T-cell (primary cell): ENCODE measurements around the gene TIMD4. TPM values are rescaled to one million over a fixed set of nuclear protein-coding genes. Genes with fewer than 3 reads are reported as not detected.

Source experiments
- ATAC-seq, 4 experiments: fragments of 200-7000 bp in 3 of 4; fragments of 150-1000 bp in 1 of 4; cut with Tn5 transposase; replicated peaks in 1 of 4; 1 replicate in 3 of 4; 2 replicates in 1 of 4; pipeline ENCODE4 v1.10.0; 2021; ENCODE audit warnings: moderate library complexity in 3 of 4, mild to moderate bottlenecking in 2 of 4, moderate number of reproducible peaks in 1 of 4
- CTCF ChIA-PET, 2 donors: fragments of 300-600 bp; sonication (Branson Sonifier 250); formaldehyde crosslinking; loops; one replicate each; lab custom pipeline; 2022; ENCODE audit warnings: antibody characterized with exemption in 2 of 2; lab: Charles Lee
- POLR2A ChIA-PET, 2 donors: fragments of 300-600 bp; sonication (Branson Sonifier 250); formaldehyde crosslinking; loops; one replicate each; lab custom pipeline; 2022; ENCODE audit warnings: antibody characterized with exemption in 2 of 2; lab: Charles Lee
- DNase-seq, 35 experiments: peaks; one replicate each; pipeline versions ENCODE4 v3.0.0 to v3.0.0-alpha.2; 2013 to 2023
- H3K27ac ChIP-seq: one replicate; pipeline ENCODE4 v1.5.1; 2013; ENCODE audit warnings: low read length
- H3K27me3 ChIP-seq, 2 experiments: replicated peaks in 1 of 2; 1 replicate in 1 of 2; 2 replicates in 1 of 2; pipeline versions ENCODE4 v1.6.1 to v1.7.0; 2013; ENCODE audit warnings: low read length in 1 of 2, mixed read lengths in 1 of 2; ENCODE audit not compliant: control insufficient read depth in 2 of 2, insufficient read depth in 2 of 2; ENCODE audit errors: extremely low read depth in 1 of 2
- H3K36me3 ChIP-seq, 2 donors: 1 replicate in 1 of 2; 2 replicates in 1 of 2; pipeline versions ENCODE4 v1.6.1 to v1.7.0; 2013; ENCODE audit warnings: low read length in 1 of 2; ENCODE audit not compliant: control insufficient read depth in 2 of 2, insufficient read depth in 1 of 2; ENCODE audit errors: extremely low read depth in 1 of 2
- H3K4me1 ChIP-seq, 2 experiments: 1 replicate in 1 of 2; 2 replicates in 1 of 2; pipeline versions ENCODE4 v1.6.1 to v1.7.0; 2013; ENCODE audit warnings: low read length in 2 of 2, mixed read lengths in 1 of 2; ENCODE audit not compliant: insufficient read depth in 2 of 2, control insufficient read depth in 1 of 2; ENCODE audit errors: extremely low read depth in 1 of 2
- H3K4me3 ChIP-seq, 2 donors: 1 replicate in 1 of 2; 2 replicates in 1 of 2; pipeline versions ENCODE4 v1.5.1 to v1.7.0; 2013; ENCODE audit warnings: mild to moderate bottlenecking in 2 of 2, low read length in 1 of 2, moderate library complexity in 1 of 2; ENCODE audit not compliant: control insufficient read depth in 1 of 2; ENCODE audit errors: extremely low read depth in 1 of 2
- H3K9me3 ChIP-seq: 2 replicates; pipeline ENCODE4 v1.7.0; 2013
- H3K27ac Mint-ChIP-seq, 2 donors: one replicate each; pipeline ENCODE4 v1.8.0; 2020 to 2021; ENCODE audit warnings: mild to moderate bottlenecking in 2 of 2, mixed read lengths in 2 of 2
- H3K27me3 Mint-ChIP-seq, 2 donors: one replicate each; pipeline ENCODE4 v1.8.0; 2021 to 2022; ENCODE audit warnings: mixed read lengths in 2 of 2
- H3K36me3 Mint-ChIP-seq: one replicate; pipeline ENCODE4 v1.8.0; 2021; ENCODE audit warnings: mixed read lengths
- H3K4me1 Mint-ChIP-seq, 3 donors: one replicate each; pipeline ENCODE4 v1.8.0; 2020 to 2022; ENCODE audit warnings: mixed read lengths in 3 of 3, mild to moderate bottlenecking in 1 of 3
- H3K4me3 Mint-ChIP-seq, 3 donors: one replicate each; pipeline ENCODE4 v1.8.0; 2020 to 2022; ENCODE audit warnings: mild to moderate bottlenecking in 3 of 3, mixed read lengths in 3 of 3, moderate library complexity in 3 of 3
- H3K9me3 Mint-ChIP-seq, 3 donors: one replicate each; pipeline ENCODE4 v1.8.0; 2020 to 2022; ENCODE audit warnings: mixed read lengths in 3 of 3
- whole genome bisulfite sequencing: methylation state at CpG from one replicate; pipeline ENCODE4 v1.1.5; 2013; ENCODE audit warnings: missing lambda C conversion rate; ENCODE audit not compliant: insufficient coverage; 5-methylcytosine and 5-hydroxymethylcytosine counted together
- total RNA-seq, 35 experiments: library from RNA in 6 of 35; stranded (reverse) in 6 of 35; fragments of 120-200 nt in 1 of 35; gene quantifications; one replicate each; pipeline versions ENCODE4 v1.2.1 to v1.2.4 and lab custom pipeline; 2013 to 2026

Gene TIMD4
- total RNA-seq: 1 to 10 TPM; 2.6 to 7.7 (median 4.1) TPM
- 3.3 TPM for total RNA-seq (2013)
- 0.11 to 10.8 (median 1.7) reads per million in 29 experiments for total RNA-seq (lab: John Stamatoyannopoulos, UW)

DNA sequence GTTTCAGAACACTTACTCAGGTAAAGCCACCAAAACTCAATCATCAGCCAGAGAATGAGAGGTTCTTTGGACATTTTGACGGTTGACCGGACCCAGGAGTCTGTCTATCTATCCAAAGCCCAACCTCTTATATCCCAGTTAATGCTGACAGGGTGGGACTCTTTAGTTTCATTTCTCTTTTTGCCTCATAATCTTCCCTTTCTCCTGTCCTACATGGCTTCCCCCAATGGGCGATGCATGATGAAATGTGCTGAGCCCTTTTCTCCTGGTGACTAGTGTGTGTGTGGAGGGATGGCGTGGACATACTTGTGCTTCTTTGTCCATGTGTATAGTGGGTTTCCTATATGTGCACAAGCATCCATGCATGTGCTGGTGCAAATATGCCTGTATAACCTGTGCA is at the start of gene TIMD4:
Gene TIMD4, minus strand, starts transcription at position 102 of the 400 bp plus-strand sequence. Its CDS starts 28 bp downstream, at position 74.
- Mint-ChIP-seq H3K4me3 (no peak within 1 kb of the TSS), H3K36me3 (peaks cover 7% of the 10 kb centered on the region), H3K27ac (no peak within 1 kb of the TSS), H3K9me3 (no peaks in the 10 kb centered on the region), H3K27me3 (no peaks in the 10 kb centered on the region), H3K4me1 (no peaks in the 10 kb centered on the region)
- CTCF ChIA-PET: no interaction called here
- DNase-seq: no peak
- no peaks in the 10 kb centered on the region for H3K9me3 ChIP-seq
- ATAC-seq: no peak
- no peak within 1 kb of the TSS for H3K4me3 ChIP-seq
- POLR2A ChIA-PET: no interaction called here
- H3K36me3 ChIP-seq: no peaks in the 10 kb centered on the region
- no peak within 1 kb of the TSS for H3K27ac ChIP-seq
- WGBS: 100% methylated on average over 1 of the region's 4 CpGs
- H3K27me3 ChIP-seq: no peaks in the 10 kb centered on the region
- no peaks in the 10 kb centered on the region for H3K4me1 ChIP-seq

DNA sequence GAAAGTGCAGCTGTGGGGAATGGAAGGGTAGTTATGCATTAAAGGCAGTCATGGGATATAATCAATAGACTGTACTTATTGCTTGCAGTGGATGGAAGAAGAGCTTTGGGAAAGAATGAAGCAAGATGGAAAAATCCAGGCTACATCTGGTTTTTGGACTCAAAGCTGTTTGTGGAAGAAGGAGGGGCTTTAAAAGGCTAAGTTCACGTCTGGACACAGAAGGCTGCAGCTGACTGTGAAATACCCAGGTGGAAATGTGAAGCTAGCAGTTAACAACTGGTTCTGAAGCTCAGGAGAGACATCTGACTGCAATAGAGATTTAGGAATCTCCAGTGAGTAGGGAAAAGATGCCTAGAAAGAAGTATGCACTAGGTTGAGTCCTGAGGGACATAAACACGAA is 43.2 kb upstream of the TIMD4 start:
- Histone ChIP-seq H3K27me3 (no peaks in the 10 kb centered on the region), H3K4me3 (no peak overlapping the region), H3K36me3 (no peaks in the 10 kb centered on the region), H3K4me1 (no peaks in the 10 kb centered on the region), H3K9me3 (no peaks in the 10 kb centered on the region), H3K27ac (no peak overlapping the region)
- DNase-seq: no peak
- no peak for ATAC-seq
- peaks cover 13% of the 10 kb centered on the region for H3K36me3 Mint-ChIP-seq
- WGBS: 100% methylated on average over 2 of the region's 2 CpGs
- no peaks in the 10 kb centered on the region for H3K4me1 Mint-ChIP-seq
- ChIA-PET POLR2A (no interaction called here), CTCF (interaction anchor here in 1 of 2 donors (0.5 kb wide), 1 partner anchor 1063 kb away, joined by 3 read pairs; no protein-coding TSS in a partner anchor)
- no peak overlapping the region for H3K4me3 Mint-ChIP-seq
- peaks cover 4 to 5% (median 4%) of the 10 kb centered on the region in 3 donors for H3K9me3 Mint-ChIP-seq
- H3K27ac Mint-ChIP-seq: no peak overlapping the region
- no peaks in the 10 kb centered on the region for H3K27me3 Mint-ChIP-seq

DNA sequence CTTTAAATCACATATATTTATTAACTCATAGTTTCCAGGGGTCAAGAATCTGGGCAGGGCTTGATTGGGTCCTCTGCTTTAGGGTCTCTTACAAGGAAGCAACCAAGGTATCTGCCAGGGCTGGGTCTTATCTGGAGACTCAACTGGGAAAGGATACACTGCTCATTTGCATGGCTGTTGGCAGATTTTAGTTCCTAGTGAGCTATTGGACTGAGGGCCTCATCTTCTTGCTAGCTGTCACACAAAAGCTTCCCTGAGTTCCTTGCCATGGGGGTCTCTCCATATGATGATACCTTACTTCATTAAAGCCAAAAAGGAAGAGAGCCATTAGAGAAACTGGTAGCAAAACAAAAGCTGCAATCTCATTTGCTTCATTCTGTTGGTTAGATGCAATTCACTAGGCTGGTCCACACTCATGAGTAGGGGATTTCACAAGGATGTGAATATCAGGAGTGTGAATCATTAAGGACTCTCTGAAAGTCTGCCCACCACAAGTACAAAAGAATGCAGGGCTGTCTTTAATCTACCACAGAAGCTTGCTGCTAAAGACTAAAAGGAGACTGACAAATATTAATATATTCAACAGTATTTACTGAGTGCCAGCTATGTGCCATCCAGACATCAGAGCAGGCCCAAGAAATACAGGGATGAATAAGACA is 42.0 kb upstream of the TIMD4 start:
- ChIA-PET CTCF (no interaction called here), POLR2A (no interaction called here)
- no peaks in the 10 kb centered on the region for H3K27me3 ChIP-seq
- Mint-ChIP-seq H3K27me3 (no peaks in the 10 kb centered on the region), H3K36me3 (peaks cover 21% of the 10 kb centered on the region), H3K4me1 (no peaks in the 10 kb centered on the region), H3K27ac (no peak overlapping the region), H3K9me3 (peaks cover 8 to 11% (median 9%) of the 10 kb centered on the region in 3 donors), H3K4me3 (no peak overlapping the region)
- no peak overlapping the region for H3K27ac ChIP-seq
- DNase-seq (no peak), ATAC-seq (no peak)
- H3K36me3 ChIP-seq: no peaks in the 10 kb centered on the region
- no peaks in the 10 kb centered on the region for H3K4me1 ChIP-seq
- H3K4me3 ChIP-seq: no peak overlapping the region
- no peaks in the 10 kb centered on the region for H3K9me3 ChIP-seq

DNA sequence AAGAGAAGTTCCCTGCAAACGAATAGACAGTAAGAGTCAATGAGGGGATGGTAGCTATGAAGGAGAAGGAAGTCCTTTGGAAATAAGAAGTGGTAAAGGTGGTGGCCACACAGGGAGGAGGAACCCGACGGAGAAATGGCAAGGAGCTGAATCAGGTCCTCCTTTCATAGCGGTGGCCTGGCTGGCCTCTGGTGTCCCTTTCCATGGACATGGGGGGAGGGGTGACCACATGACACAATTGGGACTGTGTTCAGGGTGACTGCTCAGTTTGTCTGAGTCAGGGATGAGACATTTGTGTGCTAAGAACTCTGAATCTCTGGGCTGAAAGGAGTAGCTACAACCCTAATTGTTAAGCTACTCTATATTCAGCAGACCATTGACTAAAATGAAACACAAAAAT is 28.7 kb upstream of the TIMD4 start:
- ChIA-PET CTCF (no interaction called here), POLR2A (interaction anchor here in 1 of 2 donors (0.5 kb wide), 1 partner anchor 1144 kb away, joined by 3 read pairs; no protein-coding TSS in a partner anchor)
- H3K36me3 ChIP-seq: no peaks in the 10 kb centered on the region
- Mint-ChIP-seq H3K27ac (no peak overlapping the region), H3K36me3 (peaks cover 6% of the 10 kb centered on the region), H3K9me3 (peaks cover 0 to 11% (median 9%) of the 10 kb centered on the region in 3 donors), H3K27me3 (peaks cover 0 to 4% of the 10 kb centered on the region in 2 donors), H3K4me1 (no peaks in the 10 kb centered on the region), H3K4me3 (no peak overlapping the region)
- H3K27me3 ChIP-seq: no peaks in the 10 kb centered on the region
- no peaks in the 10 kb centered on the region for H3K4me1 ChIP-seq
- H3K27ac ChIP-seq: no peak overlapping the region
- no peak overlapping the region for H3K4me3 ChIP-seq
- H3K9me3 ChIP-seq: no peaks in the 10 kb centered on the region
- DNase-seq: no peak
- 75% methylated on average over 2 of the region's 4 CpGs for WGBS
- ATAC-seq: no peak

DNA sequence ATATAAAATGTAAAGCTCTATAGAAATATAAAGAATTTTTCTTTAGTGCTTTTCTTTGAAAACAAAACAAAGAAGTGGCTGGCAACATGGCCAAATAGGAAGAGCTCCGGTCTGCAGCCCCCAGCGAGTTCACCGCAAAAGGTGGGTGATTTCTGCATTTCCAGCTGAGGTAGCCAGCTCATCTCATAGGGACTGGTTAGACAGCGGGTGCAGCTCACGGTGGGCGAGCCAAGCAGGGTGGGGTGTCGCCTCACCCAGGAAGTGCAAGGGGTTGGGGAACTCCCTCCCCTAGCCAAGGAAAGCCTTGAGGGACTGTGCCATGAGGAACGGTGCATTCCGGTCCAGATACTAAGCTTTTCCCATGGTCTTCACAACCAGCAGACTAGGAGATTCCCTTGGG is 21.0 kb upstream of the TIMD4 start:
- no peaks in the 10 kb centered on the region for H3K9me3 ChIP-seq
- peaks cover 9% of the 10 kb centered on the region for H3K36me3 Mint-ChIP-seq
- H3K27ac Mint-ChIP-seq: no peak overlapping the region
- H3K4me1 Mint-ChIP-seq: no peaks in the 10 kb centered on the region
- no peak for ATAC-seq
- H3K4me3 ChIP-seq: no peak overlapping the region
- H3K27me3 Mint-ChIP-seq: peaks cover 0 to 4% of the 10 kb centered on the region in 2 donors
- H3K36me3 ChIP-seq: no peaks in the 10 kb centered on the region
- peaks cover 0 to 8% (median 6%) of the 10 kb centered on the region in 3 donors for H3K9me3 Mint-ChIP-seq
- H3K27ac ChIP-seq: no peak overlapping the region
- 87% methylated on average over 8 of the region's 9 CpGs for WGBS
- H3K4me3 Mint-ChIP-seq: no peak overlapping the region
- CTCF ChIA-PET: no interaction called here
- peaks cover 0 to 4% of the 10 kb centered on the region in 2 experiments for H3K27me3 ChIP-seq
- no peak for DNase-seq
- no peaks in the 10 kb centered on the region for H3K4me1 ChIP-seq
- POLR2A ChIA-PET: no interaction called here

DNA sequence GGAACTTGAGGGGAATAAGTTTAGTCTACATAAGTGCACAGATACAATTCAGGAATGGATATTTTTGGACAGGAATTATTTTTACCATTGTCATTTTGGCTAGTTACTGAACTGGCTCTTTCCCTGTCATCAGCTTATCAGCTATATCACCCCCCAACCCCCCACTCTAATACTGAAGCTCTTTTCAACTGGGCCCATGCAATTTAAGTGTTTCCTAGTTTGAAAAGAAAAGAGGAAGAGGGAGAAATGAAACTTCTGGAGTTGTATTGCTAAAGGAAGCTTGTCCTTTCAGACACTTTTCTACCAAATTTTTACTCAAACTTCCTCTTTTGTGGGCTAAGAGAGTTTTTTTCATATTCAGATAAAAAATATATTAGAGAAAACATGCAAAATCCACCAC is 18.5 kb upstream of the TIMD4 start:
- H3K4me1 Mint-ChIP-seq: no peaks in the 10 kb centered on the region
- Histone ChIP-seq H3K27ac (no peak overlapping the region), H3K36me3 (no peaks in the 10 kb centered on the region), H3K4me1 (no peaks in the 10 kb centered on the region), H3K4me3 (no peak overlapping the region), H3K27me3 (peaks cover 0 to 4% of the 10 kb centered on the region in 2 experiments), H3K9me3 (no peaks in the 10 kb centered on the region)
- no peak overlapping the region for H3K27ac Mint-ChIP-seq
- H3K27me3 Mint-ChIP-seq: peaks cover 4 to 6% of the 10 kb centered on the region in 2 donors
- no peak overlapping the region for H3K4me3 Mint-ChIP-seq
- DNase-seq (no peak), ATAC-seq (no peak)
- H3K36me3 Mint-ChIP-seq: peaks cover 13% of the 10 kb centered on the region
- peaks cover 0 to under 1% (median 0%) of the 10 kb centered on the region in 3 donors for H3K9me3 Mint-ChIP-seq
- ChIA-PET POLR2A (no interaction called here), CTCF (no interaction called here)
